Activated CD8-positive, alpha-beta memory T cell treated with anti-CD3 and anti-CD28 coated beads for 36 hours (primary cell): ENCODE data around the gene ABCC9. TPM values are rescaled to one million over a fixed set of nuclear protein-coding genes. Genes with fewer than 3 reads are reported as not detected.

Experiments
- CTCF ChIA-PET: fragments of 350-600 bp; sonication (Branson Sonifier 250); formaldehyde crosslinking; loops from one replicate; lab custom pipeline; 2021; ENCODE audit warnings: antibody characterized with exemption; lab: Charles Lee
- POLR2A ChIA-PET: fragments of 350-600 bp; sonication (Branson Sonifier 250); formaldehyde crosslinking; loops from one replicate; lab custom pipeline; 2021; ENCODE audit warnings: antibody characterized with exemption; lab: Charles Lee
- total RNA-seq, 2 experiments: library from RNA; stranded (reverse); gene quantifications; one replicate each; pipeline ENCODE4 v1.2.3, GENCODE V29; 2021

ABCC9 gene
- total RNA-seq, 2 experiments from 2014 or later = not detected

DNA sequence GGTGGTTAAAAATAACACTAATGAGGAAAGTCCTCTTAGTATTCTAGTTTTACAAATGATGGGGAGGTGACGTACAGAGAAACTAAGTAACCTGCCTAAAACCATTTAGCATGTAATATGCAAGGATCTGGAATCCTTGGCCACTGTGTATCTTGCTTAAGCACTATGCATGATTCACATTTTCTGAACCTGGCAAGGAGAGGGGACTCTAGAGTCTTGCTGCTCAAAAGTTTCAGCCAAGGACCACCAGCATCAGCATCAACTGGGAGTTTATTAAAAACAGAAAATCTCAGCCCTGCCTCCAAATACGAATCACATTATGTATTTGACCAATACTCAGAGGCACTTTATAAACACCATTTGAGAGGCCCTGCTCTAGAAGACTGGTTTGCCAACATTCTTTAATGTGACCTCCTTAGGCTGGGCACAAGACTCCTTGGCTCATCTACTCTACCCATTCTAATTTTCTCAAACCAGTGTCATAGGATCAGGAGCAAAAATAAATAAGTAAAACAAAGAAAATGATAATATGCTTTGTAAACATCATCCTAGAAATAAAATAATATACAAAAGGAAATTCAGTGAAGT lies 52.9 kb downstream of the ABCC9 start:
- ChIA-PET POLR2A (no interaction called here), CTCF (no interaction called here)

DNA sequence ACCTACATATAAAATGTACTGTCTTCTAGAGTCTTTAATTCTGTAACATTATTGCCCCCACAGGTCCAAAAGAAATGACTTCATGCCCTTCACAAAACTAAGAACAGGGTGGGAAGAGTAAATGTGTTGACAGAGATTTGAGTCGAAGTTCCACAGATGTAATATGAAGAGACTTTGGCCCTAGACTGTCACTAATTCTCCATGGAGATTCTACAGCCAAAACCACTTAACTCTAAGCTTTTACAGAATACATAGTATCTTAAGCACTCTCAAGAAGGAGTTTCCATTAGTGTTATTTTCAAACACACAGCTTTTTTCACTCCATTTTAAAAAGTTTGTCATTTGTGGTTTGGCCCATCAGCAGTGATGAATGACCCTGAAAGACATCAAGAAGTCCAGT lies 56.3 kb downstream of the ABCC9 start:
- POLR2A ChIA-PET = no interaction called here
- CTCF ChIA-PET = no interaction called here

DNA sequence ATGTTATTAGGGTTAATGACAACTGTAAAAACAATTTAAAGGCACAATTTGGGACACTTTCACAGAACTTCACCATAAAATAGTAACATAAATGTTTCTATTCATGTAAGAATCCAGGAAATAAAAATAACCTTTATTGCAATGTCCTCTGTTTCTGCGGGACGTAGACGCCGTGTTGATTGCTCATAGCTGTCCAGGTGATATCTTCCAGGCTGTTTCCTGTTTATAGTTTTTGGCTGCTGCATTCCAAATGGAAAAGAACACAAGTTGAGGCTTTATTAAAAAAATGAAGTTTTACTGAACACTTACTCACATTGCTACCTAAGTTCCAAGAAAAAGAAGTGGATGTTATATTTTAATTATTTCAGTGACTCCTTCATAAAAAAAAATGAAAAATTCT lies 58.6 kb downstream of the ABCC9 start:
- CTCF ChIA-PET = no interaction called here
- POLR2A ChIA-PET = no interaction called here

DNA sequence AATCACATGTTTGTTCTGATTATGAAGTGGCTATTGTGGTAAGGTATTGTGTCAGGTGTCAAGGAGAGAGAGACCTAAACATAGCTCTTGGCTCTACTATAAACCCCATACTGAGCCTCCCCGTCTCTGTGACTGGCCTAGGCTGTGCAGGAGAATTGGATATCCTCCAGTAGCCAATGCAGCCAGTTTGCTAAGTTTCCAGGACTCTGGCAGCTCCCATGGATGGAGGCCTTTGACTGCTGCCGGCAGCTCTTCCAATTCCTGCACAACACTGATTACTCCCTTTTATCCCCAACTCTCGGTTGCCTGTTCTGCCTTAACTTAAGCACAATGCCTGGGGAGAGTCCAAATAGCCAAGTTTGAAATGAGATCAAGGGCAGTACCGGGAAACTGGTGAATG lies 59.3 kb downstream of the ABCC9 start:
- CTCF ChIA-PET = no interaction called here
- POLR2A ChIA-PET = no interaction called here

DNA sequence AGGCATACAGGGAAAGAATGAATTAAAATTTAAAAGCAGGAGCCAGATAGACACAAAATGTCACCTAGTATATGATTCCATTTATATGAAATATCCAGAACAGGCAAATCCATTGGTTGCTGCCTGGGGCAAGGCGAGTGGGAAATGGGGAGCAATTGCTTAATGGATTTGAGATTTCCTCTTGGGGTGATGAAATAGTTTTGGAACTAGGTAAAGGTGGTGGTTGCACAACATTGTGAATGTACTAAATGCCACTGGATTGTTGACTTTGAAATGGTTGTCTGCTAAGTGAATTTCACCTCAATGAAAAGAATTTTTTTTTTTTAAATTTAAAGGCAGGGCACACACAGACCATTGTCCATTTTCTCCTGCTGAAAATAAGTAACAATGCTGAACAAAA lies 61.9 kb downstream of the ABCC9 start:
- ChIA-PET POLR2A (no interaction called here), CTCF (no interaction called here)

- CTCF ChIA-PET = no interaction called here
- POLR2A ChIA-PET = no interaction called here
Measured at GRCh38 chr12:21877293-21877982, 63.8 kb downstream of the ABCC9 start.

DNA sequence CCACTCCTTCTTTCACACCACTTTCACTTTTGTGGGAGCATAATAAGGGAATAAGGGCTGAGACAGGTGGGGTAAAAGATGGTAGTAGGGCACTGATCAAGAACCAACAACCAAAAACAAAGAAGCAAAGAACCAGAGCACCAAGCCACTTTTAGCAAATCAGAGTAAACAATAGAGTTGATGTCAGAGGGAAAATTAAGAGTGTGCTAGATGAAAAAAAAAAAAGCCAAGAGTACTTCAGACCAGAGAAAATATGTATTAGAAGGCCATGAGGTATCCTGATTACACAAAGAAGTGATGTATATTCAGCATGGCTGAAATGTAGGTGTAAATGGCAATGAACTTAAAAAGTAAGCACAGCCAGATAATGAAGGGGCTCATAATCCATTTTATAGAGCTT lies 75.4 kb downstream of the ABCC9 start:
- ChIA-PET CTCF (no interaction called here), POLR2A (no interaction called here)

- ChIA-PET CTCF (no interaction called here), POLR2A (no interaction called here)
Measured at GRCh38 chr12:21860534-21860933, 80.7 kb downstream of the ABCC9 start.

DNA sequence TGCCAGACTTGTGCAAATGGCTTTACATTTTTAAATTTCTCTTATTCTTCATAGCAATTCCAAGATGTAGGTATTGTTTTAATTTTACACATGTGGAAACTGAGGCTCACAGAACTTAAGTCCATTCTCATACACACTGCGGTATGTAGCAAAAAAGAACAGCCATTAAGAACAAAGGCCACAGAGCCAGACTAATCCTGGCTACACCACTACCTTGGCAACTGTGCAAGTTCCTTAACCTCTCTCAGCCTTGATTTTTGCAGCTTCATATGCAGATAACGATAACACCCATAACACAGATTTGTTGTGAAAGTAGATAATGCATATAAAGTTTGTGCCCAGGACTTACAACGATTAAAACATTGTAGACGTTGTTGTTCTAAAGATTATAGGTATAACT lies 81.1 kb downstream of the ABCC9 start:
- CTCF ChIA-PET = no interaction called here
- POLR2A ChIA-PET = no interaction called here

DNA sequence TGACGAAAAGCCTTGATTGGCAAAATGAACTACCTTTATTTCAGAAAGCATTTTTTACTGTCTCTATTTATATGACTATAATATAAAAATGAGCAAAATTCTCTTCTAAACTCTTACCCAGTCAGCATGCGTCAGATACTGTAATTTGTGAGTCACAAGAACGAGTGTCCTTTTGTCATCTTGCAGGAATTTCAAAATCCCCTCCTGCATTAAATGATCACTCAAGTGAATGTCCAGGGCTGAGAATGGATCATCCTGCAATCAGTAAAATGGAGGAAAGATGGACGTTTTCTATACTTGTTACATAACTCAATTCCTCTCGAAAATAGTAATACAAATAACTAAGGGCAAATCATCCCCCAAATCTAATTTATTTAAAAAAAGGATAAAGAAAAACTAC lies 89.0 kb downstream of the ABCC9 start:
- ChIA-PET CTCF (no interaction called here), POLR2A (no interaction called here)

- CTCF ChIA-PET = no interaction called here
- POLR2A ChIA-PET = no interaction called here
Measured at GRCh38 chr12:21851151-21851550, 90.1 kb downstream of the ABCC9 start.

DNA sequence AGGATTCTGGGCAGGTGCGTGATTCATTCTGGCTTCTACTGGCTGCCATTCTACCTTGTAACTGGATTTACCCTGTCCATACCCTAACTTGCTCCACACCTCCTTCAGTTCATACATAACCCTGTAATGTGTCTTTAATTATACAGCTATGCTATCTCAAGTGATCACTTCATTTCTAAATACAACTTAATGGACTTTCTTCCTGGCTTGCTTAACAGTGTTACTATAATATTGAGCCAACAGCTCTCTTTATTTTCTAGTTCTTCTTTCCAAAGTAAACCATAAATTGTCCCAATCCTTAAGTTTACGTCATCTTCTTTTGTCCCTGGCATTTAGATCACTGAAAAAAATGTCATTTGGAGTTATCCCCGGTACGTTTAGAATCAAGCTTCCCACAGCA lies 90.8 kb downstream of the ABCC9 start:
- CTCF ChIA-PET = no interaction called here

DNA sequence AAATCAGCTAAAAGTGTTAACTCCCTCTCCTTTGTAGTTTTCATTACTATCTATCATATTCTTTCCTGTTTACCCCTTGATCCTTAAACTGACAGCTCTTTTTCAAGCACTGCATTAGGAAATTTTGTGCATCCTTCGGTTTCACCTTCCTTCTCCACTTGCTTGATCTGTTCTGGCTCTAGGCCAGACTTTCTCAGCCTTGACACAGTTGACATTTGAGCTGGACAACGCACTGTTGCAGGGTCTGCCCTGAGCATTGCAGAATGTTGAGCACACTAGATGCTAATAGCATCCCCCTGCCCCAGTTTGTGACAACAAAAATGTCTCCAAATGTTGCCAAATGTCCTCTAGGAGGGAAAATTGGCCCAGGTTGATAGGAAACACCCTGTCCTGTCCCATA lies 91.3 kb downstream of the ABCC9 start:
- ChIA-PET POLR2A (no interaction called here), CTCF (no interaction called here)

More for the DNA sequence above, 90.8 kb downstream of the ABCC9 start:
- POLR2A ChIA-PET = no interaction called here

- ChIA-PET CTCF (no interaction called here), POLR2A (no interaction called here)
Measured at GRCh38 chr12:21848192-21848591, 93.0 kb downstream of the ABCC9 start.

- ChIA-PET CTCF (no interaction called here), POLR2A (no interaction called here)
Measured at GRCh38 chr12:21843795-21844194, 97.4 kb downstream of the ABCC9 start.

DNA sequence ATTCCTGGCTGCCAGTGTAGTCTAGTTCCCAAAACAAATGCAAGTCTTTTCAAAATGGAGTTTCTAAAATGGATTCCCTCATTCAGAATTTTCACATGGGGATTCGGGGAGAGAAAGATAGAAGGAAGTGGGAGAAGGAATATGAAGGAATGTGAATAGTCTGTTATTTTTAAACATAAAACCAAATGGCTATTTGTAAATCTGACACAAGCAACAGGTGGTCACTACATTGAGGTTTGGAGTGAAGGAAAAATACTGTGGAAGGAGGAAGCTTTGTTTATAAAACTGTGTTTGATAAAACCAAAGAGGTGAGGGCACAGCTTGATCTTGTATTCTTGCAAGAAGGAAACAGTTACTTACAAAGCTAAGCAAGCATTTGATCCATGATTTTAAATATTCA lies 101.5 kb downstream of the ABCC9 start:
- POLR2A ChIA-PET = no interaction called here
- CTCF ChIA-PET = no interaction called here

DNA sequence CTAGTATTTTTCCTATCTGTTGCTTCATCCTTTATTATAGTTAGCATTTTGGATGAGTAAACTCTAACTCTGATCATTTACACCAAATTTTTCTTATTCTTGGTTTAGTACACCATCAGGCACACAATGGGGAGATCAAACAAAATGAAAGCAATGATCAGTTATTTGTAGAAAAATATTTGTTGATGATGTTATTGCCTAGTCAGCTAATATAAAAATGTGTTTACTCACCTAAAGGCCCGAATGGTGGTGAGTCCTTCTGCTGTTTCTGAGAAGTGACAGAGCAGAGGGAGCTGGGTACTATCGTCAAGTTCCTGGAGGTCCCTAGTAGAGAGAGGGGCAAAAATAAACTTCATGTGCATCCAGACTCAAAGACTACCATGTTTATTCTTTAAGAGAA lies 103.4 kb downstream of the ABCC9 start:
- POLR2A ChIA-PET = no interaction called here
- CTCF ChIA-PET = no interaction called here

DNA sequence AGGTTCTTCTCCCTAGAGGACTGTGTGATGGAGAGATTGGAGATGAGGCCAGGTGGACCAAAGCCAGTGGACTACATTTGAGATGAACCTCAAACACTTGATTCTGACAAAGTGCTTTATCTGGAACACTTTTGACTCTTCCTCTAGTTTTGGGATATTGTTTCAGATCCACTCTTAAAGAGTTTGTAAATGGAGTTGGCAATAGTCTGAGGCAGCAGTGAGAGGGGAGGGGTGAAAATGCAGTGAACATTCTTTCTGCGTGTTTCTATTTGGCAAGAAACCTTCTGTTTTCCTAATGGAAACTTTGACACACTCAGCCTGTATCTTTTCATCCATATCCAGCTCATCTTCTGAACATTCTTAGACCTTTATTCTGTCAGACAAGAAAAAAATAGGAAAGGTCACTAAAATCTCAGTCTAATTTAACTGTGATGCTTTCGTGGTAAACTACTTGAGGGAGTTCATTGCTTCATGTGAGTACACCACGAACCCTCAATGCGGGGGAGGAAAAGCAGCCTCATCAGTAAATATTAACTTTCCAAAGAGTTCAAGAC lies 109.4 kb downstream of the ABCC9 start:
- POLR2A ChIA-PET = no interaction called here
- CTCF ChIA-PET = no interaction called here

- CTCF ChIA-PET = interaction anchor here (0.7 kb wide), 1 partner anchor 738 kb away, joined by 4 read pairs; no protein-coding TSS in a partner anchor
- POLR2A ChIA-PET = no interaction called here
Measured at GRCh38 chr12:21828779-21829178, 112.4 kb downstream of the ABCC9 start.

- POLR2A ChIA-PET = no interaction called here
- CTCF ChIA-PET = no interaction called here
Measured at GRCh38 chr12:21828136-21828775, 113.0 kb downstream of the ABCC9 start.

GRCh38 chr12:21827083-21827482 lies 114.1 kb downstream of the ABCC9 start:
- ChIA-PET CTCF (no interaction called here), POLR2A (no interaction called here)
